H1 (cell line): Measurements from ENCODE around the gene HMGCLL1. TPM values are rescaled to one million over a fixed set of nuclear protein-coding genes. Genes with fewer than 3 reads are reported as not detected.

Experiments used
- CTCF ChIA-PET: fragments of 300-600 bp; sonication (Branson Sonifier 250); formaldehyde crosslinking; loops from one replicate; lab custom pipeline; 2021; ENCODE audit not compliant: partially characterized antibody; lab: Charles Lee
- POLR2A ChIA-PET: fragments of 300-600 bp; sonication (Branson Sonifier 250); formaldehyde crosslinking; loops from one replicate; lab custom pipeline; 2021; ENCODE audit warnings: inconsistent platforms; ENCODE audit not compliant: partially characterized antibody; lab: Charles Lee
- DNase-seq, 2 experiments: peaks; one replicate each; pipeline versions ENCODE4 v3.0.0 to v3.0.0-alpha.2; 2010 to 2022; ENCODE audit warnings: low spot score in 2 of 2, low read depth in 1 of 2, mixed read lengths in 1 of 2
- FAIRE-seq: peaks from 2 replicates; lab custom pipeline; 2011; peaks lifted over from hg19 to GRCh38; lab: Jason Lieb, UNC
- H2AFZ ChIP-seq: 2 replicates; pipeline ENCODE4 v1.8.1; 2012; ENCODE audit warnings: low read length, inconsistent platforms
- H2AK5ac ChIP-seq: 2 replicates; pipeline ENCODE4 v1.6.1; 2013; ENCODE audit warnings: low read depth, low read length
- H2BK120ac ChIP-seq: replicated peaks from 2 replicates; pipeline ENCODE3; 2013; ENCODE audit warnings: low read depth, low read length, inconsistent platforms
- H2BK12ac ChIP-seq: 2 replicates; pipeline ENCODE4 v1.6.1; 2013; ENCODE audit warnings: low read depth, low read length
- H2BK15ac ChIP-seq: 2 replicates; pipeline ENCODE4 v1.6.1; 2013; ENCODE audit warnings: low read length
- H2BK20ac ChIP-seq: 2 replicates; pipeline ENCODE4 v1.6.1; 2013; ENCODE audit warnings: low read length
- H2BK5ac ChIP-seq: 2 replicates; pipeline ENCODE4 v1.6.1; 2013; ENCODE audit warnings: low read depth, low read length
- H3K14ac ChIP-seq: 2 replicates; pipeline ENCODE4 v1.6.1; 2013; ENCODE audit warnings: inconsistent platforms; ENCODE audit not compliant: insufficient read length
- H3K18ac ChIP-seq: 2 replicates; pipeline ENCODE4 v1.6.1; 2013; ENCODE audit warnings: low read length; ENCODE audit errors: extremely low read depth
- H3K23ac ChIP-seq: 2 replicates; pipeline ENCODE4 v1.6.1; 2013; ENCODE audit warnings: inconsistent platforms; ENCODE audit not compliant: insufficient read length
- H3K23me2 ChIP-seq: 2 replicates; pipeline ENCODE4 v1.6.1; 2013; ENCODE audit warnings: low read depth, low read length
- H3K27ac ChIP-seq: 2 replicates; pipeline ENCODE4 v1.6.1; 2011; ENCODE audit warnings: low read depth, low read length, inconsistent platforms
- H3K27me3 ChIP-seq, 4 experiments: replicated peaks in 1 of 4; 1 replicate in 1 of 4; 2 replicates in 3 of 4; pipeline versions ENCODE4 v1.6.1 to v1.8.1; 2011 to 2013; ENCODE audit warnings: low read length in 3 of 4, mild to moderate bottlenecking in 3 of 4, inconsistent platforms in 2 of 4, mixed read lengths in 2 of 4, moderate library complexity in 1 of 4; ENCODE audit not compliant: control insufficient read depth in 3 of 4, insufficient read depth in 3 of 4; ENCODE audit errors: extremely low read depth in 1 of 4
- H3K36me3 ChIP-seq, 4 experiments: 2 replicates each; pipeline versions ENCODE4 v1.6.1 to v1.8.1; 2011 to 2013; ENCODE audit warnings: mild to moderate bottlenecking in 4 of 4, low read length in 3 of 4, moderate library complexity in 2 of 4, control low read depth in 1 of 4, inconsistent platforms in 1 of 4; ENCODE audit not compliant: insufficient read depth in 4 of 4, control insufficient read depth in 2 of 4
- H3K4ac ChIP-seq: replicated peaks from 2 replicates; pipeline ENCODE3; 2013; ENCODE audit warnings: low read length, low read depth, mixed read lengths, inconsistent platforms; ENCODE audit not compliant: insufficient read length
- H3K4me1 ChIP-seq, 4 experiments: replicated peaks in 1 of 4; 1 replicate in 1 of 4; 2 replicates in 3 of 4; pipeline versions ENCODE4 v1.6.1 to v1.8.1; 2011 to 2013; ENCODE audit warnings: low read length in 3 of 4, inconsistent platforms in 2 of 4, mixed read lengths in 1 of 4; ENCODE audit not compliant: insufficient read depth in 4 of 4, control insufficient read depth in 3 of 4
- H3K4me2 ChIP-seq, 2 experiments: 2 replicates each; pipeline versions ENCODE4 v1.6.1 to v1.8.1; 2011 to 2013; ENCODE audit warnings: low read depth in 2 of 2, low read length in 2 of 2, control low read depth in 1 of 2, inconsistent platforms in 1 of 2, mild to moderate bottlenecking in 1 of 2; ENCODE audit not compliant: insufficient read depth in 1 of 2
- H3K4me3 ChIP-seq, 4 experiments: fragments of 200-600, 300-600 bp in 1 of 4; sonication (generic), shearing (Covaris generic), sonication (Bioruptor Twin) in 1 of 4; 2 replicates each; pipeline versions ENCODE4 v1.5.1 to v1.8.1; 2011 to 2016; ENCODE audit warnings: low read length in 4 of 4, low read depth in 3 of 4, control low read depth in 2 of 4, inconsistent platforms in 2 of 4, mild to moderate bottlenecking in 2 of 4, mixed read lengths in 1 of 4, moderate library complexity in 1 of 4; ENCODE audit not compliant: insufficient read depth in 2 of 4; ENCODE audit errors: extremely low read depth in 1 of 4
- H3K56ac ChIP-seq: replicated peaks from 2 replicates; pipeline ENCODE3; 2013; ENCODE audit warnings: low read depth, mild to moderate bottlenecking, mixed read lengths, low read length, inconsistent platforms; ENCODE audit not compliant: insufficient read length
- H3K79me1 ChIP-seq: 2 replicates; pipeline ENCODE4 v1.6.1; 2013; ENCODE audit warnings: low read depth, low read length, control low read depth
- H3K79me2 ChIP-seq, 2 experiments: 2 replicates each; pipeline versions ENCODE4 v1.6.1 to v1.8.1; 2012 to 2013; ENCODE audit warnings: low read length in 2 of 2, mild to moderate bottlenecking in 2 of 2, inconsistent platforms in 1 of 2; ENCODE audit not compliant: insufficient read depth in 2 of 2, control insufficient read depth in 1 of 2
- H3K9ac ChIP-seq, 4 experiments: replicated peaks in 1 of 4; 1 replicate in 1 of 4; 2 replicates in 3 of 4; pipeline versions ENCODE4 v1.6.1 to v1.8.1; 2011 to 2013; ENCODE audit warnings: low read depth in 3 of 4, low read length in 3 of 4, control low read depth in 2 of 4, mild to moderate bottlenecking in 2 of 4, moderate library complexity in 2 of 4, inconsistent platforms in 1 of 4; ENCODE audit errors: extremely low read depth in 1 of 4
- H3K9me3 ChIP-seq, 2 experiments: 2 replicates each; pipeline versions ENCODE4 v1.6.1 to v1.8.1; 2012 to 2013; ENCODE audit warnings: mild to moderate bottlenecking in 2 of 2, moderate library complexity in 2 of 2, control low read depth in 1 of 2, inconsistent platforms in 1 of 2, low read depth in 1 of 2, low read length in 1 of 2, mixed read lengths in 1 of 2; ENCODE audit not compliant: insufficient read depth in 2 of 2
- H4K20me1 ChIP-seq, 2 experiments: replicated peaks in 1 of 2; 2 replicates each; pipeline versions ENCODE3 to v1.8.1; 2011 to 2013; ENCODE audit warnings: inconsistent platforms in 2 of 2, low read length in 2 of 2, mild to moderate bottlenecking in 1 of 2; ENCODE audit not compliant: insufficient read depth in 2 of 2, control insufficient read depth in 1 of 2
- H4K5ac ChIP-seq: 2 replicates; pipeline ENCODE4 v1.6.1; 2013; ENCODE audit warnings: low read length, low read depth, mixed read lengths, inconsistent platforms; ENCODE audit not compliant: insufficient read length
- H4K8ac ChIP-seq: 2 replicates; pipeline ENCODE4 v1.8.0; 2013; ENCODE audit warnings: mild to moderate bottlenecking, moderate library complexity, low read length, inconsistent platforms; ENCODE audit not compliant: insufficient read depth; ENCODE audit errors: extremely low read depth
- H4K91ac ChIP-seq: replicated peaks from 2 replicates; pipeline ENCODE3; 2013; ENCODE audit warnings: low read length, mixed read lengths, inconsistent platforms; ENCODE audit not compliant: insufficient read length
- ASH2L ChIP-seq: fragments of 200-600, 300-600 bp; sonication (generic); IDR thresholded peaks from one replicate; pipeline ENCODE4 v1.7.1; 2017; ENCODE audit warnings: low read length
- ATF2 ChIP-seq: IDR thresholded peaks from 2 replicates; pipeline ENCODE4 v1.6.1; 2012; ENCODE audit warnings: low read length, inconsistent platforms
- CBX5 ChIP-seq: fragments of 300-800, 300-1000 bp; sonication (generic); IDR thresholded peaks from 2 replicates; pipeline ENCODE4 v1.7.1; 2016; ENCODE audit warnings: antibody characterized with exemption, low read length, low read depth
- CBX8 ChIP-seq: fragments of 300-800, 300-1000 bp; sonication (generic); IDR thresholded peaks from 2 replicates; pipeline ENCODE4 v1.7.1; 2016; ENCODE audit warnings: low read depth, low read length, borderline replicate concordance
- CEBPB ChIP-seq: IDR thresholded peaks from 2 replicates; pipeline ENCODE4 v1.6.1; 2012; ENCODE audit warnings: low read depth, low read length
- CHD2 ChIP-seq: IDR thresholded peaks from 2 replicates; pipeline ENCODE4 v1.6.1; 2012; ENCODE audit warnings: low read length, improper control_type of control experiment
- HDAC6 ChIP-seq: IDR thresholded peaks from one replicate; pipeline ENCODE4 v1.7.1; 2012; ENCODE audit warnings: low read depth, mild to moderate bottlenecking, inconsistent platforms, low read length, moderate library complexity
- NRF1 ChIP-seq: IDR thresholded peaks from 2 replicates; pipeline ENCODE4 v1.6.1; 2011; ENCODE audit warnings: mild to moderate bottlenecking, low read depth, low read length, improper control_type of control experiment
- POLR2A ChIP-seq, 2 experiments: IDR thresholded peaks; 1 replicate in 1 of 2; 2 replicates in 1 of 2; pipeline ENCODE4 v1.6.1; 2011; ENCODE audit warnings: low read depth in 2 of 2, low read length in 2 of 2, mild to moderate bottlenecking in 2 of 2; ENCODE audit errors: control extremely low read depth in 1 of 2
- POLR2AphosphoS5 ChIP-seq: IDR thresholded peaks from 2 replicates; pipeline ENCODE4 v1.6.1; 2011; ENCODE audit warnings: low read depth, low read length
- SIRT6 ChIP-seq: IDR thresholded peaks from one replicate; pipeline ENCODE4 v1.7.1; 2012; ENCODE audit warnings: low read length, inconsistent platforms
- TAF1 ChIP-seq: IDR thresholded peaks from 2 replicates; pipeline ENCODE4 v1.6.1; 2011; ENCODE audit warnings: mild to moderate bottlenecking, low read depth, low read length
- WGBS, 2 experiments: shearing (Covaris generic) in 1 of 2; methylation state at CpG; one replicate each; pipeline versions ENCODE4 v1.1.6 to v1.1.7; 2013 to 2015; ENCODE audit warnings: low lambda C conversion rate in 2 of 2, mixed read lengths in 2 of 2, inconsistent platforms in 1 of 2, low coverage in 1 of 2, missing lambda C conversion rate in 1 of 2; ENCODE audit not compliant: insufficient replicate concordance in 2 of 2, insufficient coverage in 1 of 2, insufficient read length in 1 of 2; ENCODE audit errors: extremely low coverage in 1 of 2, missing lambda C conversion rate in 1 of 2; 5-methylcytosine and 5-hydroxymethylcytosine counted together
- polyA plus RNA-seq, 7 experiments: library from polyadenylated mRNA; depleted of rRNA in 3 of 7; stranded (reverse) in 5 of 7; unstranded in 2 of 7; fragments of >200 nt in 5 of 7; fragments of 200-250 nt in 2 of 7; gene quantifications; 1 replicate in 5 of 7; 2 replicates in 1 of 7; 4 replicates in 1 of 7; pipeline versions ENCODE4 v1.2.1 to v1.2.3, GENCODE V29; 2011 to 2013; ENCODE audit warnings: missing spikeins in 2 of 7, mixed read lengths in 2 of 7
- total RNA-seq: library from RNA; stranded (reverse); fragmentation: NEBNext Ultra II Directional; extraction: Animal tissue kit (Norgen Biotek cat#: 25700); gene quantifications from 2 replicates; pipeline ENCODE4 v1.2.1, GENCODE V29; 2021

HMGCLL1 gene
- total and polyA plus RNA-seq, 2 of the 8 experiments (the other 6 are each of a cell fraction or from before 2014, with no cell fraction given), result 0.06 to 0.41 TPM

GRCh38 chr6:55405474-55406235, 173.3 kb downstream of the HMGCLL1 start:
- TF ChIP-seq SIRT6, result no peak
- no peak for TF ChIP-seq CEBPB
- no peak for TF ChIP-seq ATF2
- no peak for TF ChIP-seq TAF1
- no peak for TF ChIP-seq NRF1
- no peak for TF ChIP-seq ASH2L
- no peak for TF ChIP-seq CHD2
- TF ChIP-seq POLR2AphosphoS5, result no peak
- TF ChIP-seq HDAC6, result no peak
- no peak for TF ChIP-seq POLR2A (IDR thresholded peaks at IDR 0.05; ENCODE audit: control extremely low read depth in 1 of 2, low read depth in 2 of 2, low read length in 2 of 2)
- no peak for TF ChIP-seq CBX5
- no peak for TF ChIP-seq CBX8
- H2BK15ac ChIP-seq, result no peak overlapping the region
- no peaks in the 10 kb centered on the region for H3K4me1 ChIP-seq
- no peak overlapping the region for H2BK20ac ChIP-seq
- H3K18ac ChIP-seq, result no peak overlapping the region
- H4K8ac ChIP-seq, result no peak overlapping the region
- H3K4me3 ChIP-seq, result no peak overlapping the region
- POLR2A ChIA-PET, result no interaction called here
- no peak overlapping the region for H2AFZ ChIP-seq
- no peak overlapping the region for H3K56ac ChIP-seq
- H3K23me2 ChIP-seq, result no peaks in the 10 kb centered on the region
- H3K9ac ChIP-seq, result no peak overlapping the region
- no peak overlapping the region for H2BK12ac ChIP-seq
- WGBS, 2 experiments, result 93% methylated on average over 7 of the region's 7 CpGs; no CpG with 5 or more reads in 1 of the 2 experiments
- FAIRE-seq (no peak), DNase-seq (no peak)
- H2BK5ac ChIP-seq, result no peak overlapping the region
- H3K14ac ChIP-seq, result no peak overlapping the region
- no peak overlapping the region for H2BK120ac ChIP-seq
- no peak overlapping the region for H3K4ac ChIP-seq
- CTCF ChIA-PET, result no interaction called here
- no peak overlapping the region for H4K91ac ChIP-seq
- H4K5ac ChIP-seq, result no peak overlapping the region
- no peaks in the 10 kb centered on the region for H4K20me1 ChIP-seq
- no peaks in the 10 kb centered on the region for H3K27me3 ChIP-seq
- H3K27ac ChIP-seq, result no peak overlapping the region
- no peak overlapping the region for H2AK5ac ChIP-seq
- H3K79me2 ChIP-seq, result no peaks in the 10 kb centered on the region
- H3K4me2 ChIP-seq, result no peak overlapping the region
- H3K23ac ChIP-seq, result no peak overlapping the region
- H3K9me3 ChIP-seq, result no peaks in the 10 kb centered on the region
- no peaks in the 10 kb centered on the region for H3K79me1 ChIP-seq
- H3K36me3 ChIP-seq, result no peaks in the 10 kb centered on the region; a peak in 1 of 8 replicates
